Measurements from ENCODE around the gene BCL7B.

Gene BCL7B

GRCh38 chr7:73487486-73487885, 70.0 kb downstream of the BCL7B start:
- Histone ChIP-seq H3K9me3 (ENCODE audit: insufficient read depth, low read length) (no peaks in the 10 kb centered on the region), H3K4me1 (ENCODE audit: low read length) (no peaks in the 10 kb centered on the region), H3K9ac (ENCODE audit: low read length) (no peak overlapping the region), H2AFZ (ENCODE audit: low read depth, low read length) (no peak overlapping the region), H3K27ac (ENCODE audit: low read length) (no peak overlapping the region), H3K79me2 (ENCODE audit: low read length) (peaks cover 66% of the 10 kb centered on the region), H3K4me2 (ENCODE audit: low read length) (no peak overlapping the region), H3K4me3 (ENCODE audit: low read length) (no peak overlapping the region), H4K20me1 (ENCODE audit: insufficient read depth, low read length) (peaks cover 10% of the 10 kb centered on the region; the same call in 1 of the 2 replicates), H3K36me3 (replicated peaks; ENCODE audit: low read depth, low read length) (peaks cover 53% of the 10 kb centered on the region), H3K27me3 (ENCODE audit: low read depth, low read length) (no peaks in the 10 kb centered on the region)
- TF ChIP-seq CTCF (IDR thresholded peaks at IDR 0.05; ENCODE audit: low read depth, low read length) (no peak), EZH2phosphoT487 (IDR thresholded peaks at IDR 0.05; ENCODE audit: low read depth) (no peak)

All from OCI-LY3 (cell line).